GM12878 (cell line): ENCODE results near the gene MACROD2. TPM values are rescaled to one million over a fixed set of nuclear protein-coding genes. Genes with fewer than 3 reads are reported as not detected.

Experiments
- ATAC-seq: fragments of 200-7000 bp; cut with Tn5 transposase; 3 replicates; pipeline ENCODE4 v1.9.1; 2020; ENCODE audit warnings: mild to moderate bottlenecking, moderate library complexity
- BruUV-seq: library from RNA; stranded (reverse); fragments of 400-500 nt; replicated peaks from 2 replicates; lab custom pipeline; 2021; lab: Mats Ljungman, UMichigan
- CTCF ChIA-PET: fragments of 300-600 bp; sonication (Branson Sonifier 250); formaldehyde crosslinking; extraction: SDS; loops from one replicate; lab custom pipeline; 2021; ENCODE audit warnings: inconsistent platforms; lab: Yijun Ruan, JAX
- POLR2A ChIA-PET: fragments of 350-600 bp; formaldehyde crosslinking; extraction: SDS; loops from one replicate; lab custom pipeline; 2021; ENCODE audit warnings: inconsistent platforms; lab: Charles Lee
- RAD21 ChIA-PET: fragments of 300-600 bp; sonication (Branson Sonifier 250); formaldehyde crosslinking; loops from one replicate; lab custom pipeline; 2023; ENCODE audit warnings: antibody characterized with exemption; ENCODE audit not compliant: unreplicated experiment; lab: Charles Lee
- SMC1A ChIA-PET: fragments of 300-600 bp; sonication (Branson Sonifier 250); formaldehyde crosslinking; loops from one replicate; lab custom pipeline; 2023; ENCODE audit not compliant: unreplicated experiment, uncharacterized antibody; lab: Charles Lee
- DNase-seq: peaks from one replicate; pipeline ENCODE4 v3.0.0-alpha.2; 2011; ENCODE audit warnings: low read depth, low spot score
- FAIRE-seq: peaks from 3 replicates; lab custom pipeline; 2011; peaks lifted over from hg19 to GRCh38; lab: Jason Lieb, UNC
- H2AFZ ChIP-seq: 2 replicates; pipeline ENCODE4 v1.6.0; 2011; ENCODE audit warnings: low read depth, low read length, control low read depth; ENCODE audit not compliant: control insufficient read depth
- H3K27ac ChIP-seq: 2 replicates; pipeline ENCODE4 v1.5.1; 2011; ENCODE audit warnings: control low read depth; ENCODE audit not compliant: control insufficient read depth, insufficient read depth
- H3K27me3 ChIP-seq, 2 experiments: replicated peaks in 1 of 2; 2 replicates each; pipeline versions ENCODE4 v1.6.0 to v1.6.1; 2011; ENCODE audit warnings: low read length in 1 of 2; ENCODE audit not compliant: control insufficient read depth in 2 of 2, insufficient read depth in 2 of 2
- H3K36me3 ChIP-seq, 2 experiments: 2 replicates each; pipeline ENCODE4 v1.5.1; 2011; ENCODE audit warnings: low read length in 1 of 2; ENCODE audit not compliant: control insufficient read depth in 2 of 2, insufficient read depth in 2 of 2
- H3K4me1 ChIP-seq: 2 replicates; pipeline ENCODE4 v1.6.1; 2011; ENCODE audit warnings: mild to moderate bottlenecking, low read length, moderate library complexity, mixed read lengths; ENCODE audit not compliant: control insufficient read depth, insufficient read depth
- H3K4me2 ChIP-seq: 2 replicates; pipeline ENCODE4 v1.6.0; 2011; ENCODE audit warnings: control low read depth; ENCODE audit not compliant: control insufficient read depth, insufficient read depth
- H3K4me3 ChIP-seq: fragments of 200-600 bp; sonication (generic); 2 replicates; pipeline ENCODE4 v1.5.1; 2016
- H3K79me2 ChIP-seq: 2 replicates; pipeline ENCODE4 v1.6.0; 2011; ENCODE audit warnings: low read length; ENCODE audit not compliant: control insufficient read depth, insufficient read depth
- H3K9ac ChIP-seq: 2 replicates; pipeline ENCODE4 v1.8.0; 2011; ENCODE audit warnings: low read length, control low read depth, mixed read lengths; ENCODE audit not compliant: control insufficient read depth, insufficient read depth
- H3K9me3 ChIP-seq: replicated peaks from 3 replicates; pipeline ENCODE4 v1.5.1; 2011; ENCODE audit warnings: mild to moderate bottlenecking, low read length; ENCODE audit not compliant: control insufficient read depth, insufficient read depth
- H4K20me1 ChIP-seq: 2 replicates; pipeline ENCODE4 v1.6.0; 2011; ENCODE audit not compliant: control insufficient read depth, insufficient read depth
- BMI1 ChIP-seq: fragments of 450-650 bp; IDR thresholded peaks from 2 replicates; pipeline ENCODE4 v1.6.1; 2016; ENCODE audit warnings: mild to moderate bottlenecking, moderate library complexity, borderline replicate concordance
- BRCA1 ChIP-seq: IDR thresholded peaks from 2 replicates; pipeline ENCODE4 v1.6.1; 2011; ENCODE audit warnings: low read depth, low read length, improper control_type of control experiment
- JUND ChIP-seq: IDR thresholded peaks from 2 replicates; pipeline ENCODE4 v1.6.1; 2012; ENCODE audit warnings: low read depth, mild to moderate bottlenecking, low read length, improper control_type of control experiment, moderate library complexity
- KAT2A ChIP-seq: conservative IDR thresholded peaks from 2 replicates; pipeline ENCODE4 v1.6.1; 2011; ENCODE audit warnings: low read depth, low read length; ENCODE audit not compliant: control insufficient read depth
- MTA2 ChIP-seq: fragments of 450-650 bp; IDR thresholded peaks from 2 replicates; pipeline ENCODE4 v1.6.1; 2016; ENCODE audit warnings: low read depth, mild to moderate bottlenecking, moderate library complexity
- NRF1 ChIP-seq: conservative IDR thresholded peaks from 2 replicates; pipeline ENCODE4 v1.6.1; 2011; ENCODE audit warnings: mild to moderate bottlenecking, low read depth, low read length, improper control_type of control experiment
- RAD21 ChIP-seq: IDR thresholded peaks from 2 replicates; pipeline ENCODE4 v1.6.1; 2011; ENCODE audit warnings: mild to moderate bottlenecking, low read depth, low read length, moderate library complexity; ENCODE audit not compliant: insufficient read depth
- SIN3A ChIP-seq: IDR thresholded peaks from 2 replicates; pipeline ENCODE4 v1.6.1; 2012; ENCODE audit warnings: low read depth, low read length, improper control_type of control experiment
- ZSCAN29 ChIP-seq: fragments of 450-650 bp; IDR thresholded peaks from 2 replicates; pipeline ENCODE4 v1.6.1; 2017; ENCODE audit warnings: mild to moderate bottlenecking, moderate library complexity
- WGBS: methylation state at CpG from one replicate; pipeline ENCODE4 v1.1.6; 2016; ENCODE audit warnings: low lambda C conversion rate; ENCODE audit not compliant: insufficient replicate concordance, insufficient coverage; ENCODE audit errors: missing lambda C conversion rate; 5-methylcytosine and 5-hydroxymethylcytosine counted together
- in situ Hi-C: fragments of 300-500 bp; cut with MboI; formaldehyde crosslinking; loops from 9 replicates; pipeline ENCODE4 v1.14.3; 2018; ENCODE audit warnings: mixed read lengths
- intact Hi-C: fragments of 100-400 bp; cut with micrococcal nuclease; formaldehyde crosslinking; loops from one replicate; pipeline ENCODE4 v1.14.2; 2022; ENCODE audit not compliant: unreplicated experiment
- polyA plus RNA-seq, 11 experiments: library from polyadenylated mRNA; depleted of rRNA in 4 of 11; unstranded in 6 of 11; stranded (reverse) in 5 of 11; fragments of >200 nt; fragmentation: Nextera tagmentation in 4 of 11; fragmentation: Illumina TruSeq in 1 of 11; extraction: Ambion mirVana in 4 of 11; extraction: Trizol in 1 of 11; gene quantifications; 1 replicate in 1 of 11; 2 replicates in 10 of 11; pipeline versions ENCODE4 v1.2.1 to v1.2.3, GENCODE V29; 2011 to 2016; ENCODE audit warnings: inconsistent platforms in 2 of 11, missing spikeins in 2 of 11, low read depth in 1 of 11
- total RNA-seq, 4 experiments: library from RNA; depleted of rRNA in 3 of 4; stranded (reverse); fragments of >200 nt in 3 of 4; fragmentation: Illumina TruSeq in 1 of 4; extraction: Trizol in 1 of 4; gene quantifications; 2 replicates each; pipeline versions ENCODE4 v1.2.1 to v1.2.3, GENCODE V29; 2013 to 2021
- TF ChIP-seq, protein P1 (sequence below): fragments of 450-650 bp; IDR thresholded peaks from 2 replicates; pipeline ENCODE4 v1.6.1; 2017; ENCODE audit warnings: borderline replicate concordance
- TF ChIP-seq, protein P2 (sequence below): IDR thresholded peaks from 2 replicates; pipeline ENCODE4 v1.6.1; 2011; ENCODE audit warnings: low read depth, mild to moderate bottlenecking, low read length, moderate library complexity, borderline replicate concordance; ENCODE audit errors: extremely low read depth

The MACROD2 gene
- total and polyA plus RNA-seq, 10 of the 15 experiments (the other 5 are each of a cell fraction or from before 2014, with no cell fraction given) = 1.1 to 21.5 (median 2.2) TPM

DNA sequence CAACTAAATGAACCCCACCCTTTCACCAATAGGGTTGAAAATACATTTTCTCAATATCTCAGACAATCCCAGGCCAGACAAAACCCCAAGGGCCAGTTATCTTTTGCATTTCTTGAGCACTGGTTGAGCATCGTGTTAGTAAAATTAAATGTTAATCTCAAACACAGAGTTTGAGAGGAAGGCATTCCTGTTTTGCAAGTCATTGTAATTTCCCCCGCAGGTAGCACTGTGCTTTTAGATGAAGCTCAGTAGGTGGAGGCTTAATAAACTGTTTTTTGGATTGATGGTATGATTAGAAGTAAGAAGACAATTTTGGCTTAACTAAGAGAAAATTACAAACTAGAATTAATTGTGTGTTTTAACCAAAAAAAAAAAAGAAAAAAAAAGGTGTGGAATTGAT is 1340.7 kb downstream of the MACROD2 start:
- H3K27ac ChIP-seq = no peak overlapping the region
- no peaks in the 10 kb centered on the region for H3K27me3 ChIP-seq
- ChIA-PET POLR2A (no interaction called here), SMC1A (no interaction called here), RAD21 (no interaction called here), CTCF (no interaction called here)
- no peak for ATAC-seq
- H3K79me2 ChIP-seq = no peaks in the 10 kb centered on the region
- no peaks in the 10 kb centered on the region for H3K9me3 ChIP-seq
- H3K4me2 ChIP-seq = 0 out of 2 replicates have a peak overlapping the region, but pooled peaks have one; percentile 10
- in situ Hi-C loops (no loop called here), intact Hi-C loops (no loop called here)
- no peak for DNase-seq
- H3K36me3 ChIP-seq = no peaks in the 10 kb centered on the region
- H3K9ac ChIP-seq = no peak overlapping the region
- no peaks in the 10 kb centered on the region for H4K20me1 ChIP-seq
- peaks cover 6% of the 10 kb centered on the region; the same call in 1 of the 2 replicates for H3K4me1 ChIP-seq
- TF ChIP-seq NRF1 (no peak), ZSCAN29 (no peak)
- TF ChIP-seq, protein P1, sequence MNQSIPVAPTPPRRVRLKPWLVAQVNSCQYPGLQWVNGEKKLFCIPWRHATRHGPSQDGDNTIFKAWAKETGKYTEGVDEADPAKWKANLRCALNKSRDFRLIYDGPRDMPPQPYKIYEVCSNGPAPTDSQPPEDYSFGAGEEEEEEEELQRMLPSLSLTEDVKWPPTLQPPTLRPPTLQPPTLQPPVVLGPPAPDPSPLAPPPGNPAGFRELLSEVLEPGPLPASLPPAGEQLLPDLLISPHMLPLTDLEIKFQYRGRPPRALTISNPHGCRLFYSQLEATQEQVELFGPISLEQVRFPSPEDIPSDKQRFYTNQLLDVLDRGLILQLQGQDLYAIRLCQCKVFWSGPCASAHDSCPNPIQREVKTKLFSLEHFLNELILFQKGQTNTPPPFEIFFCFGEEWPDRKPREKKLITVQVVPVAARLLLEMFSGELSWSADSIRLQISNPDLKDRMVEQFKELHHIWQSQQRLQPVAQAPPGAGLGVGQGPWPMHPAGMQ = no peak
- 77% methylated on average over 2 of the region's 2 CpGs for WGBS
- BruUV-seq = no TSS peak
- FAIRE-seq = no peak
- no peak overlapping the region for H2AFZ ChIP-seq
- H3K4me3 ChIP-seq = no peak overlapping the region

DNA sequence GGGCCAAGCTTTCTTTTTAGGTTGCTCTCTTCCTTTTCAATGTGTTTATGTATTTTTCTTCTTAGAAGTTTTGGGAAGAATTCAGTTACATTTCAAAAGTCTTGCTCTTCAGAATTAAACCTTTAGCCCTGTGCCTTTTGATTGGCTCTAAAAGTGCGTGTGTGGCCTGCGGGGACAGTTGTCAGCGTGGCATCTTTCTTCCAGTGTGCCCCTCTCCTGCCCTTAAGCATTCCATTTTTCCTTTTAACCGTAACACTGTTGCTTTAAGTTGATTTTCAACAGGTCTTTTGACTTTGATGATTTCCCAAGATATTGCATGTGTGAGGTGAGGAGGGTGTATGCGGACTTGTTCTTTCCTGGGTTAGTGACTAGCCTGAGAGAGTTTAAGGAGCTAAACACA is 1341.2 kb downstream of the MACROD2 start:
- 83% methylated on average over 5 of the region's 5 CpGs for WGBS
- ChIA-PET RAD21 (no interaction called here), CTCF (no interaction called here)

More for the DNA sequence above, 1341.2 kb downstream of the MACROD2 start:
- Histone ChIP-seq H3K27me3 (no peaks in the 10 kb centered on the region), H3K4me1 (peaks cover 6% of the 10 kb centered on the region; the same call in 1 of the 2 replicates), H3K9ac (no peak overlapping the region), H3K36me3 (no peaks in the 10 kb centered on the region), H3K9me3 (no peaks in the 10 kb centered on the region), H3K79me2 (no peaks in the 10 kb centered on the region), H3K27ac (no peak overlapping the region), H2AFZ (no peak overlapping the region), H3K4me3 (no peak overlapping the region), H3K4me2 (0 out of 2 replicates have a peak overlapping the region, but pooled peaks have one; percentile 10), H4K20me1 (no peaks in the 10 kb centered on the region)
- POLR2A ChIA-PET = no interaction called here
- DNase-seq (no peak), FAIRE-seq (no peak), ATAC-seq (no peak)
- SMC1A ChIA-PET = no interaction called here
- TF ChIP-seq KAT2A (no peak), RAD21 (no peak), BMI1 (no peak), MTA2 (no peak), JUND (no peak), BRCA1 (no peak), SIN3A (no peak)
- TF ChIP-seq, protein P2, sequence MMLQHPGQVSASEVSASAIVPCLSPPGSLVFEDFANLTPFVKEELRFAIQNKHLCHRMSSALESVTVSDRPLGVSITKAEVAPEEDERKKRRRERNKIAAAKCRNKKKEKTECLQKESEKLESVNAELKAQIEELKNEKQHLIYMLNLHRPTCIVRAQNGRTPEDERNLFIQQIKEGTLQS = no peak
- intact Hi-C loops = no loop called here
- BruUV-seq = no TSS peak
- in situ Hi-C loops = no loop called here
